HepG2 (cell line): ENCODE measurements around the gene UPB1. TPM values are rescaled to one million over a fixed set of nuclear protein-coding genes. Genes with fewer than 3 reads are reported as not detected.

Experiments used
- BRCA1 ChIP-seq: sonication (generic); formaldehyde crosslinking; IDR thresholded peaks from 2 replicates; pipeline ENCODE4 v1.4.0; 2020; ENCODE audit warnings: missing genetic modification reagents
- CBX5 ChIP-seq: sonication (generic); formaldehyde crosslinking; IDR thresholded peaks from 2 replicates; pipeline ENCODE4 v1.4.0; 2020; ENCODE audit warnings: missing genetic modification reagents, borderline replicate concordance
- DPF2 ChIP-seq: sonication (generic); formaldehyde crosslinking; IDR thresholded peaks from 2 replicates; pipeline ENCODE4 v1.4.0; 2020; ENCODE audit warnings: mild to moderate bottlenecking, low read depth, missing genetic modification reagents, borderline replicate concordance
- HMGXB4 ChIP-seq, 2 experiments: sonication (generic) in 1 of 2; formaldehyde crosslinking in 1 of 2; IDR thresholded peaks; 2 replicates each; pipeline versions ENCODE4 v1.4.0 to v1.6.1; 2018 to 2020; ENCODE audit warnings: missing genetic modification reagents in 2 of 2, borderline replicate concordance in 1 of 2, low read depth in 1 of 2, mild to moderate bottlenecking in 1 of 2, missing biosample characterization in 1 of 2
- HNF1A ChIP-seq, 2 experiments: sonication (generic) in 1 of 2; formaldehyde crosslinking in 1 of 2; IDR thresholded peaks; 2 replicates each; pipeline versions ENCODE4 v1.4.0 to v1.6.1; 2016 to 2020; ENCODE audit warnings: borderline replicate concordance in 1 of 2, low read depth in 1 of 2, mild to moderate bottlenecking in 1 of 2, missing genetic modification reagents in 1 of 2
- IRF2 ChIP-seq: IDR thresholded peaks from 2 replicates; pipeline ENCODE4 v1.6.1; 2018; ENCODE audit warnings: missing genetic modification reagents, missing compliant biosample characterization
- KMT2A ChIP-seq: sonication (generic); formaldehyde crosslinking; IDR thresholded peaks from 2 replicates; pipeline ENCODE4 v1.4.0; 2020; ENCODE audit warnings: missing genetic modification reagents
- PREB ChIP-seq: sonication (generic); formaldehyde crosslinking; IDR thresholded peaks from 2 replicates; pipeline ENCODE4 v1.4.0; 2020; ENCODE audit warnings: missing genetic modification reagents
- TBX2 ChIP-seq: sonication (generic); formaldehyde crosslinking; IDR thresholded peaks from 2 replicates; pipeline ENCODE4 v1.5.0; 2020; ENCODE audit warnings: missing genetic modification reagents, mild to moderate bottlenecking, borderline replicate concordance
- TFAP4 ChIP-seq: sonication (generic); IDR thresholded peaks from 2 replicates; pipeline ENCODE4 v1.6.1; 2016; ENCODE audit warnings: low read depth, borderline replicate concordance
- ZMYM3 ChIP-seq: sonication (generic); formaldehyde crosslinking; IDR thresholded peaks from 2 replicates; pipeline ENCODE4 v1.5.1; 2020; ENCODE audit warnings: mild to moderate bottlenecking, missing genetic modification reagents
- ZNF205 ChIP-seq: IDR thresholded peaks from 2 replicates; pipeline ENCODE4 v1.6.1; 2018; ENCODE audit warnings: missing biosample characterization, missing genetic modification reagents
- ZNF564 ChIP-seq: sonication (generic); formaldehyde crosslinking; IDR thresholded peaks from 2 replicates; pipeline ENCODE4 v1.8.1; 2023; ENCODE audit warnings: mild to moderate bottlenecking, missing genetic modification reagents
- ZNF609 ChIP-seq: sonication (generic); formaldehyde crosslinking; IDR thresholded peaks from 2 replicates; pipeline ENCODE4 v1.4.0; 2020; ENCODE audit warnings: mild to moderate bottlenecking, missing genetic modification reagents, borderline replicate concordance
- ZNF678 ChIP-seq: sonication (generic); formaldehyde crosslinking; IDR thresholded peaks from 2 replicates; pipeline ENCODE4 v1.4.0; 2020; ENCODE audit warnings: mild to moderate bottlenecking, missing genetic modification reagents
- ZNF768 ChIP-seq: sonication (generic); formaldehyde crosslinking; IDR thresholded peaks from 2 replicates; pipeline ENCODE4 v1.4.0; 2020; ENCODE audit warnings: missing genetic modification reagents
- polyA plus RNA-seq, 8 experiments: library from polyadenylated mRNA; depleted of rRNA in 3 of 8; stranded (reverse) in 7 of 8; unstranded in 1 of 8; fragments of >200 nt; fragmentation: Illumina TruSeq in 4 of 8; extraction: Trizol in 4 of 8; gene quantifications; 2 replicates each; pipeline versions ENCODE4 v1.2.1 to v1.2.3, GENCODE V29; 2011 to 2016; ENCODE audit warnings: low read depth in 4 of 8, missing spikeins in 1 of 8, mixed read lengths in 1 of 8; ENCODE audit not compliant: insufficient read depth in 1 of 8
- total RNA-seq, 5 experiments: library from RNA; depleted of rRNA; stranded (reverse); fragments of >200 nt; fragmentation: Illumina TruSeq; extraction: Trizol; gene quantifications; 2 replicates each; pipeline ENCODE4 v1.2.3, GENCODE V29; 2016; ENCODE audit warnings: low read depth in 1 of 5

The UPB1 gene
- total and polyA plus RNA-seq, 2 of the 13 experiments (the other 11 are each of a cell fraction or from before 2014, with no cell fraction given), result 0.38 to 1.2 TPM

GRCh38 chr22:24521791-24522245 lies 26.7 kb downstream of the UPB1 start (continued):
- TF ChIP-seq HMGXB4 (CRISPR knock-in tag; IDR thresholded peaks at IDR 0.05; ENCODE audit: borderline replicate concordance in 1 of 2, low read depth in 1 of 2) (peak; percentile 66 to 93; a peak in 3 of 4 replicates), PREB (no peak), TBX2 (CRISPR knock-in tag) (peak; percentile 53; the same call in 1 of the 2 replicates), TFAP4 (peak; percentile 50; the same call in 1 of the 2 replicates), ZNF205 (CRISPR knock-in tag) (no peak), BRCA1 (no peak), ZMYM3 (CRISPR knock-in tag) (peak; percentile 47; the same call in 1 of the 2 replicates), ZNF678 (no peak), ZNF768 (CRISPR knock-in tag) (no peak), HNF1A (IDR thresholded peaks at IDR 0.05; ENCODE audit: low read depth) (no peak), HNF1A (CRISPR knock-in tag; IDR thresholded peaks at IDR 0.05; ENCODE audit: borderline replicate concordance) (0 out of 2 replicates have a peak, but pooled peaks have one; percentile 36), CBX5 (CRISPR knock-in tag) (peak; percentile 91), IRF2 (CRISPR knock-in tag) (peak; percentile 24; the same call in 1 of the 2 replicates), ZNF609 (peak; percentile 59; the same call in 1 of the 2 replicates), DPF2 (no peak), KMT2A (CRISPR knock-in tag) (0 out of 2 replicates have a peak, but pooled peaks have one; percentile 44), ZNF564 (no peak)
